Natural killer cell (primary cell): ENCODE results near the gene EPHX1. TPM values are rescaled to one million over a fixed set of nuclear protein-coding genes. Genes with fewer than 3 reads are reported as not detected.

Source experiments
- ATAC-seq, 3 donors: fragments of 150-1000 bp in 2 of 3; fragments of 200-7000 bp in 1 of 3; cut with Tn5 transposase; 1 replicate in 1 of 3; 2 replicates in 2 of 3; pipeline ENCODE4 v1.10.0; 2021; ENCODE audit warnings: mild to moderate bottlenecking in 2 of 3, moderate library complexity in 2 of 3
- DNase-seq, 2 donors: peaks; one replicate each; pipeline versions ENCODE4 v3.0.0 to v3.0.0-alpha.2; 2013 to 2021; ENCODE audit warnings: mixed read lengths in 1 of 2
- H3K27ac ChIP-seq: one replicate; pipeline ENCODE4 v1.5.1; 2013; ENCODE audit warnings: mild to moderate bottlenecking, low read length
- H3K27me3 ChIP-seq: one replicate; pipeline ENCODE4 v1.6.1; 2013; ENCODE audit warnings: low read length; ENCODE audit not compliant: control insufficient read depth, insufficient read depth
- H3K36me3 ChIP-seq: one replicate; pipeline ENCODE4 v1.6.1; 2013; ENCODE audit warnings: low read length; ENCODE audit not compliant: control insufficient read depth, insufficient read depth
- H3K4me1 ChIP-seq: one replicate; pipeline ENCODE4 v1.6.1; 2013; ENCODE audit warnings: low read length; ENCODE audit not compliant: control insufficient read depth, insufficient read depth
- H3K4me3 ChIP-seq: one replicate; pipeline ENCODE4 v1.5.1; 2013; ENCODE audit warnings: low read length
- H3K9me3 ChIP-seq: one replicate; pipeline ENCODE4 v1.6.1; 2013; ENCODE audit warnings: low read length; ENCODE audit not compliant: control insufficient read depth, insufficient read depth
- H3K27ac Mint-ChIP-seq, 2 donors: one replicate each; pipeline ENCODE4 v1.8.0; 2022; ENCODE audit warnings: mild to moderate bottlenecking in 2 of 2, mixed read lengths in 2 of 2, moderate library complexity in 1 of 2
- H3K27me3 Mint-ChIP-seq, 2 donors: one replicate each; pipeline ENCODE4 v1.8.0; 2022; ENCODE audit warnings: low read depth in 2 of 2, mixed read lengths in 2 of 2
- H3K36me3 Mint-ChIP-seq: one replicate; pipeline ENCODE4 v1.8.0; 2022; ENCODE audit warnings: mixed read lengths
- H3K4me1 Mint-ChIP-seq, 2 donors: one replicate each; pipeline ENCODE4 v1.8.0; 2022; ENCODE audit warnings: mixed read lengths in 2 of 2
- H3K4me3 Mint-ChIP-seq: one replicate; pipeline ENCODE4 v1.8.0; 2022; ENCODE audit warnings: mild to moderate bottlenecking, moderate library complexity, mixed read lengths
- H3K9me3 Mint-ChIP-seq, 2 donors: one replicate each; pipeline ENCODE4 v1.8.0; 2022; ENCODE audit warnings: mixed read lengths in 2 of 2
- WGBS: methylation state at CpG from one replicate; pipeline ENCODE4 v1.1.7; 2013; ENCODE audit warnings: missing lambda C conversion rate; ENCODE audit not compliant: insufficient coverage; 5-methylcytosine and 5-hydroxymethylcytosine counted together
- intact Hi-C: fragments of 100-400 bp; cut with micrococcal nuclease; formaldehyde crosslinking; loops from one replicate; pipeline ENCODE4 v1.14.2; 2022
- total RNA-seq, 4 donors: library from RNA; stranded (reverse); fragments of 120-200 nt in 1 of 4; gene quantifications; one replicate each; pipeline versions ENCODE4 v1.2.3 to v1.2.4, GENCODE V29; 2013 to 2022
- TF ChIP-seq, protein P1 (sequence below): fragments of 200-600 bp; IDR thresholded peaks from one replicate; pipeline ENCODE4 v1.8.0; 2022; ENCODE audit warnings: antibody characterized with exemption

The EPHX1 gene
- total RNA-seq, 3 donors from 2014 or later (not counting 1 experiment from before 2014, with no cell fraction given): 1.1 to 2.3 (median 1.5) TPM

DNA sequence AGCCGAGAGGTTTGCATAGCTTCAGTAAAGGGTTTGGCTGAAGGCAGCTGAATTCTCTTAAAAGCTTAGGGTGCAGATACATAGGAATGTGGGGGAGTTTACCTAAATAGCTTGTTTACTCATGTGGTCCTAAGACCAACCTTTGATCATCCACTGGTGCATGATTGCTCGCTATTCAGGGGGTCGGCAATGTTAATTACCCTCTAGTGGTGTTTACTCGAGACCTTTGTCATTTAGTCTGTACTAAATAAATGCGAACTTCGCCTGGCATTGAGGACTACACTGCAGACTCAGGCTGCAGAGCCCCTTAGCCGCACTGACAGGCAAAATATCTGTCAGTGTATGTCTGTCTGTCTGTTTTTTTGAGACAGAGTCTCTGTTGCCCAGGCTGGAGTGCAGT, 40.4 kb downstream of the EPHX1 start:
- Histone ChIP-seq H3K9me3 (no peaks in the 10 kb centered on the region), H3K4me3 (no peak overlapping the region), H3K36me3 (peaks cover 47% of the 10 kb centered on the region), H3K4me1 (peaks cover 63% of the 10 kb centered on the region), H3K27me3 (no peaks in the 10 kb centered on the region), H3K27ac (no peak overlapping the region)
- TF ChIP-seq, protein P1, sequence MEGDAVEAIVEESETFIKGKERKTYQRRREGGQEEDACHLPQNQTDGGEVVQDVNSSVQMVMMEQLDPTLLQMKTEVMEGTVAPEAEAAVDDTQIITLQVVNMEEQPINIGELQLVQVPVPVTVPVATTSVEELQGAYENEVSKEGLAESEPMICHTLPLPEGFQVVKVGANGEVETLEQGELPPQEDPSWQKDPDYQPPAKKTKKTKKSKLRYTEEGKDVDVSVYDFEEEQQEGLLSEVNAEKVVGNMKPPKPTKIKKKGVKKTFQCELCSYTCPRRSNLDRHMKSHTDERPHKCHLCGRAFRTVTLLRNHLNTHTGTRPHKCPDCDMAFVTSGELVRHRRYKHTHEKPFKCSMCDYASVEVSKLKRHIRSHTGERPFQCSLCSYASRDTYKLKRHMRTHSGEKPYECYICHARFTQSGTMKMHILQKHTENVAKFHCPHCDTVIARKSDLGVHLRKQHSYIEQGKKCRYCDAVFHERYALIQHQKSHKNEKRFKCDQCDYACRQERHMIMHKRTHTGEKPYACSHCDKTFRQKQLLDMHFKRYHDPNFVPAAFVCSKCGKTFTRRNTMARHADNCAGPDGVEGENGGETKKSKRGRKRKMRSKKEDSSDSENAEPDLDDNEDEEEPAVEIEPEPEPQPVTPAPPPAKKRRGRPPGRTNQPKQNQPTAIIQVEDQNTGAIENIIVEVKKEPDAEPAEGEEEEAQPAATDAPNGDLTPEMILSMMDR: no peak
- intact Hi-C loops: loop anchor here (5.0 kb wide), 1 partner anchor 73 kb away; the partner anchor contains the start of gene SRP9
- Mint-ChIP-seq H3K4me1 (peaks cover 42 to 70% of the 10 kb centered on the region in 2 donors), H3K36me3 (peaks cover 11% of the 10 kb centered on the region), H3K27ac (peak overlapping the region; percentile 88 to 95), H3K27me3 (no peaks in the 10 kb centered on the region), H3K9me3 (no peaks in the 10 kb centered on the region), H3K4me3 (peak overlapping the region; percentile 38)
- 85% methylated on average over 7 of the region's 7 CpGs for WGBS
- ATAC-seq: no peak
- no peak for DNase-seq

DNA sequence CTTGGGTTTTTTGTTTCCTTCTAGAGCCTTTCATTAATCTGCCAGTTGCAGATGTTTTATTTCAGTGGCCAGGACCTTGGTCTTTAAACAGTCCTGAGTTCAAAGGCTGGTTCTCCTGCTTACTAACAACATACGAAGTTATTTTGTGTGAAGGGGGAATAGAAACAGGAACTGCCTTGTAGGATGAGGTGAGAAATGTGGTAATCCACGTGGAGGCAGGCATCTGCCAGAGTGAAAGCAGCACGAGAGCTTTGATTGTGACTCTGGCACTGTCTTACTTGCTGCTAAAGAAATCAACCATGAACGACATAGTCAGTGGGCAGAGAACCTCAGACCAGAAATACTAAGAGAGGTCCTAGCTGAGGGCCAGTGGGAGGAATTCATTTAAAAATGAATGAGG, 41.9 kb downstream of the EPHX1 start:
- no peaks in the 10 kb centered on the region for H3K9me3 ChIP-seq
- H3K4me1 ChIP-seq: peaks cover 68% of the 10 kb centered on the region
- Mint-ChIP-seq H3K27me3 (no peaks in the 10 kb centered on the region), H3K36me3 (peaks cover 11% of the 10 kb centered on the region), H3K9me3 (no peaks in the 10 kb centered on the region), H3K4me3 (no peak overlapping the region), H3K4me1 (peaks cover 46 to 72% of the 10 kb centered on the region in 2 donors), H3K27ac (peak overlapping the region; percentile 75 to 87)
- intact Hi-C loops: loop anchor here (5.0 kb wide), 1 partner anchor 75 kb away; the partner anchor contains the start of gene SRP9
- H3K27ac ChIP-seq: peak overlapping the region; percentile 3
- ATAC-seq (peak; percentile 25 to 31 (median 28)), DNase-seq (peak in 1 of 2 donors; percentile 55)
- 1% methylated on average over 4 of the region's 4 CpGs for WGBS
- TF ChIP-seq, protein P1: no peak
- H3K36me3 ChIP-seq: peaks cover 49% of the 10 kb centered on the region
- no peak overlapping the region for H3K4me3 ChIP-seq
- H3K27me3 ChIP-seq: no peaks in the 10 kb centered on the region

DNA sequence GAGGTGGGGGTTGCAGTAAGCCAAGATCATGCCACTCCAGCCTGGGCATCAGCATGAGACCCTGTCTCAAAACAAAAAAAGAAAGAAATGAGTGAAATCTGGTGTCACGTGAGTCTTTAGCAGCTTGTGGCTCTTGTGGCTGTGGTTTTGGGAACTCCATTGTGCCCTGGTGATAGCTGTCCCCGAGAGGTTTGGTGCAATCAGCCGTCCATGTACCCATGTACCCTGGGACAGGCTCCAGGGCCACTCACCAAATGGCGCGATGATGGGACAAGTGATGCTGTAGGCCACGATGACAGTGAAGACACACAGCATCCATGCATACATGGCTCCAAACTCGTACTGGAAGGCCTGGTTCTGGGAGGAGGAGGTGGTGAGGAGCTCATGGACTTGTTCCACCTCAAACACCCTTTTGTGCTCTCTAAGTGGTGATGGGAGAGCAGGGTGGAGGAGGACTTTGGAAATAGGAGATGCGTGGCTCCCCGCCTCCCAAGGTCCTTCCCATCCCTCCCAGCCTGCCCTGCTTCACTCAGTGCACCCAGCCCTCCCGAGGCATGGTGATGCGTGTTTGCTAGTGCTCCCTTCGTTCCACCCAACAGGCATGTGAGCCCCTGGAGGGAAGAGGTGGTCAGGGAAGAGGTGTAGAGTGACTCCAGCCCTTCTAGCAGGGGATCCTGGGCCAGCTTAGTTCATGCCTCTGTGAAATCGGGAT, 42.6 kb downstream of the EPHX1 start:
- peaks cover 11% of the 10 kb centered on the region for H3K36me3 Mint-ChIP-seq

More for the DNA sequence above, 42.6 kb downstream of the EPHX1 start:
- no peaks in the 10 kb centered on the region for H3K27me3 ChIP-seq
- H3K27me3 Mint-ChIP-seq: no peaks in the 10 kb centered on the region
- no peaks in the 10 kb centered on the region for H3K9me3 Mint-ChIP-seq
- no peak overlapping the region for H3K27ac ChIP-seq
- H3K4me1 ChIP-seq: peaks cover 60% of the 10 kb centered on the region
- no peaks in the 10 kb centered on the region for H3K9me3 ChIP-seq
- WGBS: 72% methylated on average over 10 of the region's 13 CpGs
- H3K36me3 ChIP-seq: peaks cover 50% of the 10 kb centered on the region
- no peak for ATAC-seq
- TF ChIP-seq, protein P1: no peak
- no peak overlapping the region for H3K4me3 Mint-ChIP-seq
- H3K27ac Mint-ChIP-seq: peak overlapping the region; percentile 75 to 87
- H3K4me1 Mint-ChIP-seq: peaks cover 45 to 65% of the 10 kb centered on the region in 2 donors
- H3K4me3 ChIP-seq: no peak overlapping the region
- DNase-seq: no peak
- intact Hi-C loops: loop anchor here (5.0 kb wide), 1 partner anchor 75 kb away; the partner anchor contains the start of gene SRP9
